ENCODE results near the gene DIAPH3.

DIAPH3 gene

DNA sequence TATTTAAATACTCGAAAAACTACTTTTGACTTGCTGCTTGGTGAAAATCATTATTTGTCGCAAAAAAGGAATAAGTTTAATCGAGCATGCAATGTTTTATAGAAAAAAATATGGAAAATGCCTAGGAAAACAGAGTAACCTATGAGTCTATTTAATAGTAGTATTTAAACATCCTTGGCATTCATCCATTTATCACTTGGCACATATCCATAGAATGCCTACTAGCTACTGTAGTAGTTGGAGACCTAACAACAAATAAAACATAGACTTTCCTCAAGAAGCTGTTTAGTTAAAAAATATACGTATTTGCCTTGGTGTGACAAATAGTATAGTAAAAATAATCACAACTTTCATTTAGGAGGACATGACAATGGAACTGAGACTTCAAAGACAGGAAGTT, 302.1 kb downstream of the DIAPH3 start:
- no peak for DNase-seq

DNA sequence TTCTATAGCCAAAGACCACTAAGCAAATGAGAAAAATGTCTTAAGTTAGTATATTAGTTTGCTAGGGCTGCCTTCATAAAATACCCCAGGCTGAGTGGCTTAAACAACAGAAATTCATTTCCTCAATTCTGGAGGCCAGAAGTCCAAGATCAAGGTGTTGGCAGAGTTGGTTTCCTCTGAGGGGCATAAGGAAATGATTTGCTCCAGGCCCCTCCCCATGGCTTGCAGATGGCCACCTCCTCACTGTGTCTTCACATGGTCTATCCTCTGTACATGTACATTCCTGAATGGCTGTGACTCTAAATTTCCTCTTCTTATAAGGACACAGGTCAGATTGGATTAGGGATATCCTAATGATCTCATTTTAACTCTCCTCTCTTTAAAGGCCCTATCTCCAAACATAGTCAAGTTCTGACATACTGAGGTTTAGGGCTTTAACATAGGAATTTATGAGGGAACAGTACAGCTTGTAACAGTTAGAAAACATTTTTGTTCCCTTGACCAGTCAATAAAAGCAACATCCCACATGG, 307.4 kb downstream of the DIAPH3 start:
- DNase-seq: no peak

DNA sequence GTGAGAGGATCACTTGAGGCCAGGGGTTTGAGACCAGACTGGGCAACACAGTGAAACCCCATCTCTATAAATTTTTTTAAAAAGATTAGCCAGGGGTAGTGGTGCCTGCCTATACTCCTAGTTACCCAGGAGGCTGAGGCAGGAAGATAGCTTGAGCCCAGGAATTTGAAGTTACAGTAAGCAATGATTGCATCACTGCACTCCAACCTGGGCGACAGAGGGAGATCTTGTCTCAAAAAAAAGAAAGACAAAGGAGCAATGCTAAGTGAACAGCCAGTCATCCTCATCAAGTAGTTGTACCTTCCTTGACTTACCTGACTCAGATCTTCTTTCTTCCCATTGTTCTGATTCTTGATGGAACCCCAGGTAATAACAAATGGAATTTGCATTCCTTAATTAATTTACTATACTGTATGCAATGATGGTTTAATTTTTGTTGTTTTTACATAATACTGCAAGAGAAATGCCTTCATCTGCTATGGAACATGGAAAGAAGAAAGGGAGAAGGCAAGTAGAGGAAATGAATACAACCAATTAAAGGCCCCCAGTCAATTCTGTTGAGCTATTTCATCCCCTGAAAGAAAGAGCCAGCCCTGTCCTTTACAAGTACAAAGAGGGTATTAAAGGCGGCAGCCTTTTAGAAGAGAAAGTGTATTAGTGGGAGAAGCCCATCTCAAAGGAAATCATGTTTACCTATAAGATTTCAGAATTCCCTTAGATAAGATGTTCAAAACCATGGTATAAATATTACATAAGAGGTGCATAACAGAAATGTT, 316.7 kb downstream of the DIAPH3 start:
- DNase-seq: no peak

DNA sequence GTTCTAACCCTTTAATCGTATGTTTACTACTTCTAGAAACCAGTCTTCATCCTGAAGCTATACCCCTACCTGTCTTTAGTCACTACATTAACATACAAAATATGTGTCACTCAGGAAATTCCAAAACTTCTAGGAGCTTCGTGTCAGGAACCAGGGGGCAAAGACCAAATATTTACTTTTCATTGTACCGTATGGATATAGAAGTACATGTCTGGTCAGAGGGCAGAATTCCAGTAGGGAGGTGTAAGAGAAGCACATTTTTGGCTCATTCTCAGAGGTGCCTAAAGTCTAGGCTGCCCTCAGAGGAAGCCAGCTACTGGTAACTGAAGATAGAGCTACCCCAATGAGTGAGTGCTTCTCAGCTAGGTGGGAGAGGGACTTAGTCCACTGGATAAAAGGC, 320.7 kb downstream of the DIAPH3 start:
- DNase-seq: no peak

DNA sequence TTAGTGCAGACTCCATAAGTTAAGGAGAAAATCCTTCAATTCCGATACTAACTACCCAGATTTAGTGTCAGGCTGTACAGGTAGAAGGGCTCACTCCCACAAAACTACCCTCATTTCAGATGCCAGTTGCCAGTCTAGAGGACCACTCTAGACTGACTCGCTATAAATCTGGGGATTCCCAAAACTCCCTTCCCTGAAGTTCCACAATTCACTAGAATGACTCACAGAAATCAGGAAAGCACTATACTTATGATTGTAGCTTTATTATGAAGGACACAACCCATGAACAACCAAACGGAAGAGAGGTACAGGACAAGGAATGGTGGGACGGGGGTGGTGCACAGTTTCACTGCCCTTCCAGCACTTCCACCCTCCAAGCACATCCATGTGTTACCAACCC, 321.2 kb downstream of the DIAPH3 start:
- no peak for DNase-seq

DNA sequence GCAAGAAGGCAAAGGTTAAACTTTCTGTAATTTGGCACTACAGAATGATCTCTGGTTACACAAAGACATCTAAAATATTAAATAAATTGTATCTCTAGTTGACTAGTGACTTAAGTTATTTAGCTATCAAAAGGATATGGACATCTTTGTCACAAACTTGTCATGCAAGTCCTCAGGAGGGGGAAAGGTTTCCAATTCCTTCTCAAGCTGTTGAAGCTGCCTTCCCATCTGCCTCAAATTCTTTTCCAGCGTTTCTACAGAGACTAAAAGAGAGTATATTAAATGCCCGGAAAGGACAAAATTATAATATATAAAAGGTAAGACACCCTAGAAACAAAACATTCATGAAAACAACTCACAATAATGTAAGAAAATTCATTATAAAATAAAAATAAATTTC, 324.5 kb downstream of the DIAPH3 start:
- no peak for DNase-seq

DNA sequence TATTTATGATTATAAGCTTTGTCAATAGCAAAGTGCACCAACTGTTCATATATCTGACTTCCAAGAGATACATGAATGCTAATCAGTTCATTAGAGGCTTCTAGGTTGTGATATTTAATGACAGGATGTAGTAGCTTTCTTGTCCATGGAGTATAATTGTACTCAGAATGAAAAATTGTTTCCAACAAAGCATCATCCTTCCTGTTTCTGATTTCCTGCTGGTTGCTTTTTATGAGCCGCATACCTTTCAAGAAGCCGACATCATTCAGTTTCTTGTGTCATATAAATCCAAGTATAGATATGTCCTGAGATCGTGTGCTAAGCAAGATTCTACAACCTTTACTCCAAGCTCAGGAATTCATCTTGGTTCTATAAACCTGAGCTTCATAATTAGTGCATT, 326.6 kb downstream of the DIAPH3 start:
- no peak for DNase-seq

DNA sequence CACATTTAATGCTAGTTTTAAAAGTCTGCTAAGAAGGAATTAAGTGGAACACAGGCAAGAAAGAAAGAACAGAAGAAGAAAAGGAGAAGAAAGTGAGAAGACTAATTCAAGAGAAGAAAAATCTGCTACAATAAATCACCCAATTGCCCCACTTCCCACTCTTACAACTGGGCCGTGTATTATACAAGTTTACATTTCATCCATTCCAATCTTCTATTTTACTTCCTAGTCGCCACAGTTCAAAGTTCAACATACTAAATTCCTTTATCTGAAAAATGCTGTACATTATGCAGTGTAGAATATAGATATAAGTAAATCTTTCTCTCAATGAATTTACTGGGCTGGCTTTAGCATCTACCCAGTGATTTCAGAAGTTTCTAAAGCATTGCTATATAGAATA, 328.2 kb downstream of the DIAPH3 start:
- no peak for DNase-seq

DNA sequence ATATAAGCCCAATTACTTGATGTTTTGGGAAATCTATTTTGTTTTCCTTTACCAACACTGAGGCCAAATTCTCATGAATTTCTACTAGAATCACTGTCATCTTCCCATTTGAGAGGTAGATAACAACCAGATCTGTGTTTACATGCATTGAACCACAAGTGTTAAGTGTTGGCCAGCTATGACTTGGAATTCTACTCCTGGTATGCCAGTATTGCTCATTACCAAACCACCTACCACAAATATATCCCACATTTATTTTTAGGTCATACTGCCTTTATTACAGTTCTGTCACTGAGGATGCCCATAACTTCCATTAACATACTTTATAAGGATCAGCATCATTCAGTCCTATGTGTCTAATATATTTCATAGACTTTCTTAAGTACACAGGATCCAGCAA, 328.9 kb downstream of the DIAPH3 start:
- no peak for DNase-seq

DNA sequence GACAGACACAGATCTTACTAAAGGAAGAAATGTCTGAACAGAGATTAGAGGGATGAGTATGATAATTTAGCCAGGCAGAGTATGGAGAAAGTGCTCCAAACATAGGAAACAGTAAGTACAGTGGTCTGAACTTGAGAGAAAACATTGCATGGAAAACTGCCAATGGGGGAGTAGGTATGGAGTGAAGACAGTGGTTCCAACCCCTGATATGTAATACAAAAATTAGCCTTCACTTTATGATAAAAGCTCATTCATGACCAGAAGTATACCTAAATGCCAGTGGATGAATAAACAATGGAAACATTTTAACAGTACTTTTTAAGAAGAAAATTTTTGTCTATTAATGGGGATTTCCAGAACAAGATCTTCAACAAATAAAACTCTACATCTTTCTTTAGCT, 334.0 kb downstream of the DIAPH3 start:
- DNase-seq: no peak

DNA sequence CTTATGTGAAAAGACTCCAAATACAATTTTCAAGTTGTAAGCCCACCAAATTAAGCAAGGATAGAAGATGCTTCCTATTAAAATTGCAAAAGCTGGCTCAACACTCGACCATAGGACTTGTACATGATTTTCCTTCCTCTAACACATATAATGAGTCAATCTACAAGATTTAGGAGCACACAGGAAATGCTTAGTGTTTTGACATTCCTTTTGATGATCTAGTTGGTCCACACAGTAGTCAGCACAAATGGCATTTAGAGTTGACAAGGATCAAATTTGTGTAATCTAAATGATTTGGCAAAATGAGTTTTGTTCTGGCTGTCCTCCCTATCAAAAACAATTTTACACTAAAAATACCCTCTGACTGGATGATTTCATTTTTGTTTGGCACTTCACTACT, 340.2 kb downstream of the DIAPH3 start:
- DNase-seq: no peak

DNA sequence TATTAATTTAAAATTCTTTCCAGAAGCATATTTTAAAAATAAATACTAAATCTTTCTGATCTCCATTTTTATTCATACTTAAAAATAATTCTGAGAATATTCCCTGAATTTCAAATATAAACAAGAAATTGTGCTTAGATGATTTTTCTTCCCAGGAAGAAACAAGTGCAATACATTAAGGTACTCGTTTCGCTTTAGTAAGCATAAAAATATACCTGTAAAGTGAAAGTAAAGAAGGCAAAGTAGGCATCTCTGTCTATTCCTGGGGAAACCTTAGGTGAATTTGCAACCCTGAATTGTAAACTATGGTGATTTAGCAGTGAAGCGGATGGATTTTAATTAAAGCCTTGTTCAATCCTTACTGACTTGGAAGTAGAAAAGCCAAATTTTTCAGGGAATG, 354.2 kb downstream of the DIAPH3 start:
- no peak for DNase-seq

DNA sequence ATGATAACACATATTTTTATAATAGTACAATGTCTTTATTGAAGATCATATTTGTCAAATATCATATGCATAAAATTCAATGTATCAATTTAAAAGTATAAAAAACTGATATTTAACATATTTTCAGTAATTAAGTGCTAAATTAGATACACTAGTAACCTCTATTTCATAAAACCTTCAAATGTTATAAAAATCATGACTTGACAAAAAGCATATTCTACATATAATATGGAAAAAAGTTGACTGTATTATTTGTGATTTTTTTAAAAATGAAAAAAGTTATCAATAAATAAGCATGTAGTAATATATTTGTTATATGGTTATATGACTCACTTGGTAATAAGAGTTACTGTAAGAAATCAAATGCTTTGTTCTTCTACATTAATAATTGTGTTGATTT, 356.9 kb downstream of the DIAPH3 start:
- no peak for DNase-seq

DNA sequence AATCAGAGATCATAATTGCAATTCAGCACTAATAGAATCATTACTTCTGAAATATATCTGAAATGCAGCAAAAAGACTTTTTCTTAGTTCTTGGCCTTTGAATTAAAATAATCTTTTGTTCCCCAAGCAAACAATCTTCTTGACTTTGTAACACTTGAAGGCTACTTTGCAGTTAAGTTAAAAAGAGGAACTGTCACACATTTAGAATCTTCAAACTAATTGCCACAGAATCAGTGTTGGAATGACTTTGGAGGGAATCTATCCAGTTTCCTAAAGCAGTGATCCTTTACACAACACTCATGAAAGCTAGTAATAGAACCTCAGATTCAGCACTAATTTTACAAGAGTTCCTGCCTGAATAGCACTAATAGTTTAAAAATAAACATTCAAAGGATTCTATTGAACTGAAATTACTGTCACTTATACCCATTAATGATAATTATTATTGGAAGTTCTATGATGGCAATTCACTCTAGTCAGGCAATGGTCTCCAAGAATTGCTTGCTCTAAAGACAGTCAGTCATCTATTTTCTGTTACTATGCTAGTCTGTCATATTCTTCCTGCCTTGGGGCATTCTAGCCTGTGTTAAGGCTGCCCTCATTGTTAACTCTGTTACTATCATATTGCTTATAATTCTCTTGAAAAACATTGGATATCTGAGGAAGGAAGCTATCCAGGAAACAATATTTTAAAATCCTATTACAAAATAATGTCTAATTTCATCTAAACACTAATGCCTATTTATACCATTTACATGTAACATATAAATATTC, 362.4 kb downstream of the DIAPH3 start:
- DNase-seq: no peak

DNA sequence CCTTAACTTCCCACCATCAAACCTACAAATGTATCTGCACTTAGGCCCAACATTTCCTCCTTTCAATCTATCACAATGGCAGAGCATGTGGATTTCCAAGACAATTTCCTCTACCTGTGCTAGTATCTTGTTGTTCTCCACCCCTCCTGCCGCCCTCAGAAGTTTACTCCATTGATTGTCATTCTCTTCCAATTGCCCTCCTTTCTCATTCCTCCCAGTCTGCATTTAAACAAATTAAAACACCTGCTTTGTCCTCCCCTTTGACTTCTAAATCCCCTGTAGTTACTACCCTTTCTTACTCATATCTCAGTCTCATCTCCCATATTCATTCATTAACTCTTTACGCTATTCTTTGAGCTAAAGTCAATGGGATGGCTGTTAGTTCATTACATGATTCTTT, 370.6 kb downstream of the DIAPH3 start:
- DNase-seq: no peak

DNA sequence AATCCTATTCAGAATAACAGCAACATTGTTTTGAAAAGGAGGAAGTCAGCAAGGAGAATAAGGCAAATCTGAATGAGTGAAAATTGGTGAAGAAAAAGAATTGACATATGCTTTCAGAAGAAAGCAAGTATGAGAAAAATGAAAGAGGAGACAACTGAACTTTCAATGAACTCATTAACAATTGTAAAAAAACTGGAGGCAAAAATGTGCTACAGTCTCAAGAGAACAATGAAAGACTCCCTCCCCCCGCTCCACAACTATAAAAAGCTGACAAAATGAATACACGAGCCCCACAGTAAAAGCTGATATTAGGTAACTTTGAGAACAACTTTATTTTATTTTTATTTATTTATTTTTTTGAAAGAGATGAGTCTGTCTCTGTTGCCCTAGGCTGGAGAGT, 373.1 kb downstream of the DIAPH3 start:
- DNase-seq: no peak

DNA sequence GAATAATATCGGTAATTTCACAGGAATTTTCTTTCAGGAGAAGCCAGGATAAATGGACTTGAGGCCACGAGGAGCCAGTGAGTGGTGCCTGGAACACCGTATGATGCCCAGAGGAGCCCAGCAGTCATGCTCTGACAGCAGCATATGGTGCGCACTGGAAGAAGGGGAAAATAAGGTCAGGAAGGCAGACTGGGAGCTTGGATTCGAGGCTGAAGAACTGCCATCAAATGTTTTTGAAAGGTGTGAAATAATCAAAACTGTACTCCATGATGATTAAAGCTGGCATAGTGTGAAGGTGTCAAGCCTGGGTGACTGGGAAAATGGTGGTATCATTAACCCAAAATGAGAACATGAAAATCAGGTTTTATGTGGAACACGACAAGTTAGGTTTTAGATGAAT, 374.2 kb downstream of the DIAPH3 start:
- DNase-seq: no peak

DNA sequence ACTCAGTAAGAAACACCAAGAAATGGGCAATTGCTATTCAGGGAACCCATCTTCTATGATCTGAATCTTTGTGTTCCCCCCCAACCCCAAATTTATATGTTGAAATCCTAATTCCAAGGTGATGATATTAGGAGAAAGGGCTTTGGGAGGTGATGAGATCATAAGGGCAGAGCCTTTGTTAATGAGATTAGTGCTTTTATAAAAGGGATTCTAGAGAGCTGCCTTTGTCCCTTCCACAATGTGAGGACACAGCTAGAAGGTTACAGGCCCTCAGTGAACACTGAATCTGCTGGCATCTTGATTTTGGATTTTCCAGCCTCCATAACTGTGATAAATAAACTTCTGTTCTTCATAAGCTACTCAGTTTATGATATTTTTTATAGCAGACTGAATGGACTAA, 376.0 kb downstream of the DIAPH3 start:
- DNase-seq: no peak

DNA sequence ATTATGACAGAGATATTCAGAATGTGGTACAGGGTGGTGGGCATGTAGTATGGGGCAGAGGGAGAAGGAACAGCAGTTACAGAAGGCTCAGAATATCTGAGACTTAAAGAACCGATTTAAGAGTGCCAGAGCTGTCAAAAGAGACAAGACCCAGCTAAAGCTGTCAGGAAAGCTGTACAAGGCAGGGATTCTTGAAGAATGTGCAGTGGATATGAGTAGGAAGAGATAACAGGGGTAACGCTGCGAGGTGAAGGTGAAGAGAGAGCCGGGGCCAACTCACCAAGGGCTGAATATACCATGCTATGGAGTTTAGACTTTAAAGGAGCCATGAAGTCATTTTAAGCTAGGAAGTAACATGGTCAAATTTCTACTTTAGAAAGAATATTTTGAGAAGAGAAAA, 381.0 kb downstream of the DIAPH3 start:
- DNase-seq: no peak

DNA sequence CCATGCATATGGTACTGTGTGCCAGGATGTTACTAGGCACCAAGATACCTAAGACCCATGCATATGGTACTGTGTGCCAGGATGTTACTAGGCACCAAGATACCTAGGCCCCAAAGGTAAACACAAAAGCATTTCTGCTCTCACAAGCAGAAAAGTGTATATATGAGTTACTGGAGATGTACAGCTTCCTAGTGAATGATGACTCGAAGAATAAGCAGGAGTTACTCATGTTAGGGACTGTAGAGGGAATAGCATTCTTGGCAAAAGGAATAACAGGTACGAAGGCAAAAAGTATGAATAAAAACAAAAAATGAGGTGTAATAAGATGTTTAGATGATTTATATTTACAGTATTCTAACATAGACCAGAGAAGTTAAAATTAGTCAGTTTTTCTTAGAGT, 383.7 kb downstream of the DIAPH3 start:
- DNase-seq: no peak

DNA sequence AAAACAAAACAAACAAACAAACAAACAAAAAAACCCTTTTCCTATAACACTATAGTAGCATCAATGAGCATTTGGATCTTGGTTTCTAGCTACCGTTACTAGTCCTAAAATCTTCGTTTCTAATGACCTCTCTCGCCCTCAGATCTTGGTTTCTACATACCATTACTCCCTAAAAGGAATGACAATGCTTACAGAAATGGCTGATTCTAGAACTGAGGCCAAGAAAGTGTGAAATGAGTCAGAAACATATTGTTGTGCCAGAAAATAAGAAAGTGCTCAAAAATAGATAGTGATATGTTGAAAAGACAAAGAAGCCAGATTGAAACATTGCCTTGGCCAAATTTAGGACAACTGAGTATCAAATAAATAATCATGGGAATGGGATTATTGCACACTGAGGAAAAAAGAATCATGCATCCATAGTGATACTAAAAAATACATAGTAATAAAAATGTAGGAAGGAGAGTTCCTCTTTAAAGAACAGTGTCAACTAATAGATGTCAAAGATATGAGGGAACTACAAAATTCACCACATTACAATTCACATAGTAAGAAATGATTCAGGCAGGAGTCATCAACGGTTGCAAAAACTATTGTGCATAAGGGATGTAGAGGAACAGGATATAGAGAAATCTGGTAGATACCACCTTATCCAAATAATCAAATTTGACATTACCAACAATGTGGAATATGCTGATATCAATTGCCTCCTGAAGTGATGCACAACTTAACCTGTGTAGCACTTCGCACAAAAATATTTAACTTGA, 386.6 kb downstream of the DIAPH3 start:
- DNase-seq: no peak

DNA sequence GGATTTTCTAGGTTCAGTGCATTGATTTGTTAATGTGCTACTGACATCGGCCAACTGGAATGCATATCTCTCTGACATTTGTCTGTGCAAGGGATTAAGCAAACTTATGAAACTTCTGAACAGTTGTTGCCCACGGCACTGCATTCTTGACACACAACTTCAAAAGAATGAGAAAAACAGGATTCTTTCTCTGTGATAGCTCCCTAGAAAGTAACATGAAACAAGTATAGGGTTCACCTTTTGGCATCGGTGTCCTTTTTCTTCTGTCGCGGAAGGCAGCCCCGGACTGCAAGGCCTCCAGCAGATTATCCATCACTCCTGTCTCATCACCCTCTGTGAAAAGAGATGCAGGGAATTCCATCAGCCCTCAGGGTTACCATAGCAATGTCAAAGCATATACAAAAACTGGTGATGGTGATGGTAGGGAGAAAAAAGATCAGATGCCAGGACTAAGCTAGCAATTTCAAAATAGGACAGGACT, 389.2 kb downstream of the DIAPH3 start:
- no peak for DNase-seq

DNA sequence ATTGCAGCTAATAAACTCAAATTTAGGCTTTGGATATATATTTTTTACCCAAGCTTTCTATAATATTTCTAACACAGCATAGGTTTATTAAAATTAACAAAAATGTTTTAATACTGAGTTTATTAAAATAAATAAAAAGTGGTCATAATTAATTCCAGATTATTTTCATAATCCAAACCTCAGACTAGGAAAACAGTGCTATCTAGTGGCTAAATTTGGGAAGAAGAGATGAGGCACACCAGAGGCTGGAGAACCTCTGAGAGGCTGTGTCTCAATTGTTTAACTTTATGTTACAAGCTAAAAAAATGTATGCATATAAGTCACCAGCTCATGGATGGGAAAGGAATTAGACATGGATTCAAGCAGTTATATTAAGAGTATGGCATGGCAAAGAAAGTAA, 392.5 kb downstream of the DIAPH3 start:
- no peak for DNase-seq

DNA sequence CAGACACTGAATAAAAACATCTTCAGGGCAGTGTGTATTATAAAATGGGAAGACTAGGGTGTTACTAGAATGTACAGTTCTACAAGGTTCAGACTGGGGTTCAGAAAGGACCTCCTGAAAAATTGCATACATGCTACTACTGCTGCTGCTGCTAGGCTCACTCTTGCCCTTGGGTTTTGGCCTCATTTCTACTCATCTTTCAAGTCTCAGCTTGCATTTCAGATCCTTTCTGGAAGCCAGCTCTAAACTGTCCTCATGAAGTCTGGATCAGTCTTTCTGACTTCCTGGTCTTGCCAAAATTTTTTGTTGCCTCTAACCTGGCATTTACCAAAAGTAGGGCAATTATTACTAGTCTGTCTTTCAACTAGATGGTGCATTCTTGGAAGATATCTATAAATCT, 393.3 kb downstream of the DIAPH3 start:
- DNase-seq: no peak

Measured in activated T-cell treated with anti-CD3 and anti-CD28 coated beads for 4 hours (primary cell).